HG03139 (cell line): ENCODE measurements around the gene JARID2.
"Not testable (repeated sequence)": the region's sequence is repeated elsewhere in the genome, so short reads cannot be mapped to it uniquely, and the experiment has no call there.

Experiments
- ATAC-seq: cut with Tn5 transposase; IDR thresholded peaks from one replicate; pipeline ENCODE4 v1.9.1; 2021; ENCODE audit not compliant: unreplicated experiment

JARID2 gene

GRCh38 chr6:15530411-15530810, 284.5 kb downstream of the JARID2 start:
- ATAC-seq: no peak

DNA sequence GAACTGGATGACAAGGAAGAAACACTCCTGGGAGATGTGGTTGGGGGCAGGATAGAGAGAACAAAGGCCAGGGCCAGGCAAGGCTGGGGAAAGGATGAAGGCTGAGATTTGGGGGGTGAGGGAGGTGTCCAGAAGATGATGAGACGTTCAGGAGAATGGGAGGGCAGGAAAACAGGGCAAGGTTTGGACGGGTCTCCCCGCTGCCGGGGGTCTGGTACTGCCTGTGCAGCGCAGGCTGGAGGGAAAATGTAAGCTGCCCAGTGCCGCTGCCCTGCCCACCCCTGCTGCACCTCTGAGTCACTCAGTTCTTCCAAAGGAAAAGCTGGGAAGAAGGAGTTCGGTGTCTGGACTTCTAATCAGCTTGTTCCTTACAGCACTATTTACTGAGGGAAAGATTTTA, 286.1 kb downstream of the JARID2 start:
- no peak for ATAC-seq

GRCh38 chr6:15533379-15534026, 287.6 kb downstream of the JARID2 start:
- no peak for ATAC-seq

DNA sequence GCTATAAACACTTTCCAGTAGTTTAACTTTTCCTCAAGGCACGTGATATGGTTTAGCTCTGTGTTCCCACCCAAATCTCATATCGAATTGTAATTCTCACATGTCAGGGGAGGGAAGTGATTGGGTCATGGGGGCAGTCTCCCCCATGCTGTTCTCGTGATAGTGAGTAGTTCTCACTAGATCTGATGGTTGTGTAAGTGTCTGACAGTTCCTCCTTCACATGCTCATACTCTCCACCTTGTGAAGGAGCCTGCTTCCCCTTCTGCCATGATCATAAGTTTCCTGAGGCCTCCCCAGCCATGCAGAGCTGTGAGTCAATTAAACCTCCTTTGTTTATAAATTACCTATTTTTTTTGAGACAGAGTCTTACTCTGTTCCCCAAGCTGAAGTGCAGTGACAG, 289.1 kb downstream of the JARID2 start:
- ATAC-seq: no peak

GRCh38 chr6:15535495-15536197, 289.8 kb downstream of the JARID2 start:
- no peak for ATAC-seq

DNA sequence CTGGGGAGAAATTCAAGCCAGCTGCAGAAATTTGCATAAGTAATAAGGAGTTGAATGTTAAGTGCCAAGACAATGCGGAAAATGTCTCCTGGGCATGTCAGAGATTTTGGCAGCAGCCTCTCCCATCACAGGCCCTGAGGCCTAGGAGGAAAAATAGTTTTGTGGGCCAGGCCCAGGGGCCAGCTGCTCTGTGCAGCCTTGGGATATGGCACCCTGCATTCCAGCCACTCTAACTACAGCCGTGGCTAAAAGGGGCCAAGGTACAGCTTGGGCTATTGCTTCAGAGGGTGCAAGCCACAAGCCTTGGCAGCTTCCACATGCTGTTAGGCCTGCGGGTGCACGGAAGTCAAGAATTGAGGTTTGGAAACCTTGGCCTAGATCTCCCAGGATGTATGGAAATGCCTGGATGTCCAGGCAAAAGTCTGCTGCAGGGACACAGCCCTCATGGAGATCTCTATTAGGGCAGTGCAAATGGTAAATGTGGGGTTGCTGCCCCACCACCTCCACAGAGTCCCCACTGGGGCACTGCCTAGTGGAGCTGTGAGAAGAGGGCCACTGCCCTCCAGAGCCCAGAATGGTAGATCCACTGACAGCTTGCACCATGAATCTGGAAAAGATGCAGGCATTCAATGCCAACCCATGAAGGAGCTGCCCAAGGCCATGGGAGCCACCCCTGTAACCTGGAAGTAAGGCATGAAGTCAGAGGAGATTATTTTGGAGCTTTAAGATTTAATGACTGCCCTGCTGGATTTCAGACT, 290.5 kb downstream of the JARID2 start:
- no peak for ATAC-seq

GRCh38 chr6:15538106-15538505, 292.2 kb downstream of the JARID2 start:
- no peak for ATAC-seq

GRCh38 chr6:15538766-15539495, 293.1 kb downstream of the JARID2 start:
- no peak for ATAC-seq

- ATAC-seq: no peak
Observed at GRCh38 chr6:15539722-15540270, 293.9 kb downstream of the JARID2 start.

DNA sequence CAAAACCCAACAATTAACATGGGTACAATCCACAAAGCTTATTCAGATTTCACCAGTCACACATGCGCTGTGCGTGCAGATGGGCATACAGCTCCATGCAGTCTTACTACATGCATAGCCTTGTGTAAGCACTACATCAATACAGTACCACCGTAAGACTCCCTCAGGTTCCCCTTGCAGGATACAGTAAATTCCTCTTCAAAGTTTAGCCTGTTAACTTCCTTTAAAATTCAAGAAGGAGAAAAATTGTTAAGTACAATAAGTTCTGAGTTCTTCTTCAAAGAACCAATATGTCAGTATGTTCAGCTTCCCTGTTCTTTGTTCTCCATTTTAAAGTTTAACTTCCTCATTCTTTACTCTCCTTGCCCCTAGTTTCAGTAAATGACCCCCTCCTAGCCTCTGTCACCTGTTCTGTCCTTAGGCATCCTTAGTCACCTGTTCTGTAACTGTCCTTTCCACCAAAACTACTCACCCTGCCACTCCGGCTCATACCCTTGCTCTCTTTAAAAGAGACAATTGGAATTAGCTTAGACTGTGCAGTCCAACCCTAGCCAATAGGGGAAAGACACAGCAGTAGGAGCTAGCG, 297.6 kb downstream of the JARID2 start:
- ATAC-seq: not testable (repeated sequence)

DNA sequence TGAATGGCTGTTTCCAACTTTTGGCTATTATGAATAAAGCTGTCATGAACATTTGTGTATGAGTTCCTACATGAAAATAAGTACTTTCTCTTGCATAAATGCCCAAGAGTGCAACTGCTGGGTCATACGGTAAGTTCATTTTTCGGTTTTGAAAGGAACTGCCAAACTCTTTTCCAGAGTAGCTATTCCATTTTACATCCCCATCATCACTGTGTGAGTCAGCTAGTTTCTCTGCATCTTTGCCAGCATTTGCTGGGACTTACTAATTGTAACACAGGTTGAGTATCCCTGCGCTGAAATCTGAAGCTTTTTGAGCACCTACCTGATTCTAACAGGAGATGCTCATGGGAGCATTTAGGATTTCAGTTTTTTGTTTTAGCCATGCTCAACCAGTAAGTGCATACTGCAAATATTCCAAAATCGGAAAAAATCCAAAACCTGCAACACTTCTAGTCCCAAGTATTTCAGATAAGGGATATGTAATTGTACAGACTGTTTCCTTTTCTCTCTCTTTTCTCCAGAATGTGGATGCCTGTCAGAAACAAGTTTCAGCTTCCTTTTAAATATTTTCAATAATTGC, 298.5 kb downstream of the JARID2 start:
- no peak for ATAC-seq

DNA sequence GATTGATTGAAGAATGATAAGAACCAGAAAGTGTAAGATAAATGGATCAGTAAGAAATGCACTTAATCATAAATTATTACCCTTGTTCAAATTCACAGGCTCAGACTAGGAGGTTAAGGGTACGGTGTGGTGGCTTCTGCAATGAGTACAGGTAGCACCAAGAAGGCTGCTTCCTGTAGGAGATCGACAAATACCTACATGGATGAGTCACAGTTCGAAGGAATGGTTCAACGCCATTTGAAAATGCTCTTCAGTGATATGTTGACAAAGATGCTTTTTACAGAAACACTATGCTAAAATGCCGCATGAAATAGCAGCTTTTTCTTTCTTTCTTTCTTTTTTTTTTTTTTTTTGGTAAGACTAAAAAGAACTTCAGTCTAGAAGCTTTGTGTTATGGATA, 300.7 kb downstream of the JARID2 start:
- ATAC-seq: no peak

- no peak for ATAC-seq
Observed at GRCh38 chr6:15547400-15547799, 301.5 kb downstream of the JARID2 start.

- no peak for ATAC-seq
Observed at GRCh38 chr6:15549371-15549770, 303.5 kb downstream of the JARID2 start.

DNA sequence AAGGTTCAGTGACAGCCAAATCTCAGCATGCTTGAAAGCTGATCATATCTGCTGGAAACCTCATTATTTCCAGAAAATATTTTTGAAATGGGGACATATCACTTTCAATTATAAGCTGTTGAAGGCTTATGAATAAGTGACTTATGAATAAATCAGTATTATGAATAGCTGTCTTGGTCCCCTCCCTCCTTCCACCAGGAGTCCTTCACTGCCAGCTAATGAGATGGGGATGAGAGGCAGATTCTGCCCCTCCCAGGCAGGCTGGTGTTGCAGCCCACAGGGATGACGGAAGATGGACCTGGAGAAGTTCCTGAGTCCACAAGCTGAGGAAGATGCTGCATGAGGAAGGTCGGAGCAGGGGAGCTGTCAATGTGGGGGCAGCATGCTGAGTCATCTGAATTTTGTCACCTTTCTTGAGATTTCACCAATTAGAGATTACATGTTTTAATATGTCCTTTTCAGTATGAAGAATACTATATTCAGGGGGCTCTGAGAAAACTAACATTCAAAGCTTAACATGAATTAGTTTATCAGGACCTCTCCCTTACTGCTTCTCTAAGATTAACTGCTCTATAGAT, 304.8 kb downstream of the JARID2 start:
- no peak for ATAC-seq

DNA sequence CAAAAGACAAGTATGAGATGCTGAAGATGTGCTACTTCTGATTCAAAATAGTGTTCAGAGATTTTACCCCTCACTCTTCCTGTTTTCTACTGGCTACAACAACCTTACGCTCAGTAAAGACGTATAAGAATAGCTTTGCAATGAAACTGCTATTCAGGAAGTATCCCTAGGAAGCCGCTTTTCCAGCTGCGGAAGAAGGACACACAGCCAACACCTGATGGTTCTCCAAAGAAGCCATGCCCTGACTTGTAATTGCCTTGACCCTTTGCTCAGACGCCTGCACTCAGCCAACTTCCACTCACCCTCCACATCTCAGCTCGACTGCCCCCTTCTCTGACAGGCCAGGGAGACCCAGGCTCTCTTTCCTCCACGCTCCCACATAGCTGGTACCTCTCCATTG, 305.4 kb downstream of the JARID2 start:
- no peak for ATAC-seq

GRCh38 chr6:15551798-15552197, 305.9 kb downstream of the JARID2 start:
- no peak for ATAC-seq

GRCh38 chr6:15553031-15553430, 307.2 kb downstream of the JARID2 start:
- ATAC-seq: no peak

DNA sequence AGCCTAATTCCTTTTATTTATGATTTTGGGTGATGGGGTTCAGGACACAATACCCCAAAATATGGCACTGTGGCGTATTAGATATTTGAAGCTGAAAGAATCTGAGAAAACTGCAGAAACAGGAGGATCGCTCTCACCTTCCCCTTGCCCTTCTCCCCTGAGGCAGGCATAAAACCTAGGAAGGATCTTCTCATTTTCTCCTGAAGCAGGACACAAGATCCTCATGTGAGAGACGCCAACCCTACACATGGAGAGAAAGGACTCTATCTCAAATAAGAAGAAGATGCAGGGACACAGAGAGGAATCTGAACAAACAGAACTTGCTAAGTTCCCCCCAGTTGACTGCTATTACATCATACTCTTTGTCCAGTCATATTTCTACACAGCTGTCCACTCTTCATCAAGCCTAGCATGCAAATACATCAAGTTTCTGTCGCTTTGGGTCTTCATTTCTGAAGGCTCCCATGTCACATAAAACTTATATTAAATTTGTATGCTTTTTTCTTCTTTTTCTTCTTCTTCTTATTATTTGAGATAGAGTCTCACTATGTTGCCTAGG, 307.9 kb downstream of the JARID2 start:
- no peak for ATAC-seq

- no peak for ATAC-seq
Observed at GRCh38 chr6:15554728-15555100, 308.8 kb downstream of the JARID2 start.
